ENCODE results near the gene MYO3B.
A peak's percentile ranks its signal among the peaks of the same experiment; 100 is the strongest.

The MYO3B gene

GRCh38 chr2:170161516-170162270, 16.3 kb upstream of the MYO3B start:
- no peak for DNase-seq

DNA sequence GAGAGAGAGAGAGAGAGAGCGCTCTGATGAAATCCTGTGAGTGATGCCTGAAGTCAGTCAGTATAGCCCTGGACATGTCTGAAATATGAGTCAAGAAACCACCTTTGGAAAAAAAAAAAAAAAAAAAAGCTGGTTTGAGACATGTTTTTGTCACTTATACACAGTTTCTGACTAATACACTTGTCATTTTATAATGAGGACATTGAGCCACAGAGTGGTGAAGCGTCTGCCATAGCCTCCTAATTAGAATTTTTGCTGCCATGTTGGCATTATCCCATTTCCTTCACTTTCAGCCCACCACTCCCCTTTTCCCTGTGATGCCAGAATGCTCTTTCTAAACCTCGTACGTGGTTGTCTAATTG, 15.7 kb upstream of the MYO3B start:
- DNase-seq: no peak

DNA sequence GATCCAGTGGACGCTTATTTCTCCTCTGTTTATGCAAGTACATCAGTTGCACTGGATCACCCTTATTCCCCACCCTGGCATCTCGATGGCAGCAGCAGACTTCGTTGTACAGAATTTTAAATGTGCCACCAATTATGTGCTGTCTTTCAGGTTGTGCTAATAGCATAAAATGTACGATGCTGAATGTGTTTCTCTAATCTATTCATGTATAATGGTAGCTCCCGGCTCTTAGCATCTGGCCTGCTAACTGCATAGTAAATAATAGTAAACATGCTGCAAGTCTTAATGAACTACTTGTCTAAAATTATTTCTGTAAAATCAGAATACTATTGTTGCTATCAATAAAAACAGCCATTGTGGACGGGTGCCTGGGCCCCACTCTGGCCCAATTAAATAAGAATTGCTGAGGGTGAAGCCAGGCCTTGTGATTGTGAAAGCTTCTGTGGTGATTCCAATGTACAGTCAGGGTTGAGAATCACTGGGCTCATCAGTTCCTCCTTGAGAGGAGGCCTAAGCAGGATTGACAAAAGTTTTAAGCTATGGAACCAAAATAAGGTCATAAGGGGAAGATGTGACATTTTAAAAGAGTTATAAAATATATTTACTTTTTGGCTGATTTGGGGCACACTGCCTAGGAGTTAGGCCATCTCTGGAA, 14.4 kb upstream of the MYO3B start:
- DNase-seq: no peak

GRCh38 chr2:170165129-170165528, 12.8 kb upstream of the MYO3B start:
- no peak for DNase-seq

DNA sequence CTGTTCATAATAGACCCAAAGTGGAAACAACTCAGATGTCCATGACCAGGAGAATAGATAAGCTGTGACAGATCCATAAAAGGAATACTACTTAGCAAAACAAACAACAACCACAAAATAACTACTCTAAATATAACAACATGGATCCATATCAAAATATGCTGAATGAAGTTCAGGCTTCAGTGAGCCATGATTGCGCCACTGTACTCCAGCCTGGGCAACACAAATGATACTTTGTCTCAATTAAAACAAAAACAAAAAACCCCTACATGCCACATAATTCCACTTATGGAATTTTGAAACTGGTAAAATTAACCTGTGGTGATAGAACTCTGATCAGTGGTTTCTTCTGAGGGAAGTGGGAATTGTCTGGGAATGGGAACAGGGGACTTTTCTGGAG, 11.2 kb upstream of the MYO3B start:
- no peak for DNase-seq

DNA sequence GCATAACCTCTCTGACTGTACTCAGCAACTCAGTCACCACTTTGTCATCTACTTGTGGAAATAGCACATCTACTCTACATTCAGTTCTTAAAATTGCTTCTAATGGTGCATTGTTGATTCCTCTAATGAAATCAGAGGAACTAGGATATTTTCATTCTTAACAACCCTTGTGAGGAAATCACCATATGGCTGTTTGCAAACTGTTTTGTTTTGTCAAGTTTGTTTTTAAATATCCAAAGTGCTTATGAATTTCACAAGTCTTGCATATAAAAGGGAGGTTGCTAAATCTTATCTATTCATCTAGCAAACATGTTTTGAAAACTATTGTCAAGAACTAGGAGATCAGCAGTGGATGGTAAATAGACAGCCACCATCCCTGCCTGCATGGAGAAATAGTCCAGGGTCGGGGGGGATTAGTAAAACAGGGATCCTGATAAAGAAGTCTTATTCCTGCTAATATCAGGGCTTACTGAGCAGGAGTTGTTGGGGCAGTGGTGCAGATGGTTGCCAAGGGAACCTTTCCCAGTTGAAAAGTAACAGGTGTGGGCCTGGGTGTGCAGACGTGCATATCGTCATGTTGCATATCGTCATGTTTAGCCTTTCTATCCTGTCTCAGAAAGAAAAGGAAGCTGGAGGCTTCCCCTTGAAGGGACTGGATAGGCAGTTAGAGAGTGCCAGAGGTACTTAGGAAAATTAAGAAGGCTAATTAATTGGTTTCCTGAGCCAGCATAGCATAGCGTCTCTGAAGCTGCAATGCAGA, 7.5 kb upstream of the MYO3B start:
- DNase-seq: peak; percentile 83

DNA sequence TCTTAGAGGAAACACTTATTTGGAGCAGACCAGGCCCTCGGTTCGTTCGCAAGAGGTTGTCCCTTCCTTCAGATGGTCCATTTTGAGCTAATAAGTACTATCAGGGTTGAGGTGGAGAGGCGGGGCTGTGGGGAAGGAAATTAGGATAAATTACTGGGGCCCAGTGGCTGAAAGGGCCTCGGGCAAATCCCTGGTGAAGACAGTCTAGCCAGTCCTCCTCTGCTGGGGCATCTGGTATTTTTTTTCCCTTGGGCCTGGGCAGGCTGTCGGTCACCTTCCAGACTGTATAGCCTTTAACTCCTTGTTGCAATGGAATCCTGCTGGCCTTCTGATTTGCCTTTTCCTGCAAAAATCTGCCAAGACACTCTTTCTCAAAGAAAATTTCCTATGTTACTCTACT, 1.7 kb upstream of the MYO3B start:
- DNase-seq: no peak

- no peak for DNase-seq
Measured at GRCh38 chr2:170180031-170180566, 2.2 kb downstream of the MYO3B start.

DNA sequence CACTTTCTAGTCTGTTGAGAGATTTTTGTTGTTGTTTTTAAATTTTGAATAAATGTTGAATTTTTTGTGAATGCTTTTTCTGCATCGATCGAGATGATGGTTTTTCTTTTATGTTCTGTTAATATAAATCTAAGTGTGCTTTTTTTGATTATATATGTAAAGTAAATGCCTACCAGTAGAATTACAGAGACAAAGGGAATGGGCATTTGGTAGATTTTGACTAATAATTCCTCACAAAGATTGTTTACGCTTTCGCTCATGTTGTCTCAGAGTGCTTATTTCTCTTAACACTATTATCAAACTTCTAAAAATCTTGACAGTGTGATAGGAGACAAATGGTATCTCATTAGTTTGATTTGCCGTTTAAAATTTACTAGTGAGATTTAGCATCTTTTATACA, 3.7 kb downstream of the MYO3B start:
- DNase-seq: no peak

GRCh38 chr2:170185319-170185718, 7.4 kb downstream of the MYO3B start:
- DNase-seq: no peak

GRCh38 chr2:170189757-170190156, 11.8 kb downstream of the MYO3B start:
- no peak for DNase-seq

- DNase-seq: no peak
Measured at GRCh38 chr2:170190172-170190571, 12.2 kb downstream of the MYO3B start.

- DNase-seq: no peak
Measured at GRCh38 chr2:170191166-170191866, 13.4 kb downstream of the MYO3B start.

DNA sequence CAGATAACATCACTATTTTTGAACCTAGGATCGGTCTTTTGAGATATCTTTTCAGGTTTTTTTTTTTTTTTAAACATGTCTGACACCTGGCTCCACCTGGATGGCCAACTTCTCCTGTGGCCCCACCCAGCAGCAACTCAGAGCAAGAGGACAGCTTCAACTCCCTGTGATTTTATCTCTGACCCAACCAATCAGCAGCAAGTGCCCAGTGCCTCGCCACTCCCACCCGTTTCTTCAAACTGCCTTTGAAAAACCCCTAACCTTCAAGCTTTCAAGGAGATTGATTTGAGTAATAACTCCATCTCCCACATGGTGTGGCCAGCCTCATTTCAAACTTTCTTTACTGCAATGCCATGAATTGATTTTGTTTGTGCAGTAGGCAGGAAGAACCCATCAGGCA, 19.0 kb downstream of the MYO3B start:
- DNase-seq: no peak

DNA sequence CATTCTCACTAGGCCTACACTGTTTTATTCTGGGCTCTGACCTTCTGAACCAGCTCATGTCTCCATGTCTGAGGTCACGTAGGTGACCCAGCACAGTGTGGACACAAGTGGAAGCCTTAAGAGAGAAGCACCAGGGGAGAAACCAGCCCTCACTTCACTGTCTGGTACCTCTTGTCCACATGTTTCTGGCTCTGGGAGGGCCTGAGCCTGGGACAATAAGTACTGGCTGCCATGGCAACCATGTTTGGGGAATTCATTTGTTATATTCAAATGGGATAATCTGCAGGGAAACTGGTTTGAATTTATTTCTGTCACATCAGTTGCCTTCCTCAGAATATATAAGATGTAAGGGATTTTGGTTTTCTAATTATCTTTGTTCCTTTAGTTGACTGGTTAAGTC, 23.3 kb downstream of the MYO3B start:
- DNase-seq: no peak

GRCh38 chr2:170201734-170202393, 23.9 kb downstream of the MYO3B start:
- no peak for DNase-seq

- DNase-seq: no peak
Measured at GRCh38 chr2:170202437-170202836, 24.5 kb downstream of the MYO3B start.

GRCh38 chr2:170204298-170204951, 26.5 kb downstream of the MYO3B start:
- DNase-seq: no peak

DNA sequence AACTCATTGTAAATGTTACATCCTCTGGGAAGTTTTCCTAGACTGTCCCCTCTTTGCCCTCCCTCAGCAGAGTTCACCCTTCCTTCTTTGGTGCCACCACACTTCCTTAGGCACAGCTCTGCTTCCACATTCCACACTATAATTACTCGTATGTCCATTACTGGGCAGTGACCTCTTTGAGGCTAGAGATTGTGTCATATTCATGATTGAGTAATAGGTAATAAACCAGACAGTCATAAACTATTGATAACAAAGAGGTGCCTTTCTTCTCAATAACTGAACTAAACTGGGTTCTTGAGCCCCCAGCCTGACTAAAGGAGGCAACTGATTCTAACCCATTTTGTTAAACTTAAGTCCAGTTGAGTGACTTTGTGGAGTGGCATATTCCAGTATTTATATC, 28.3 kb downstream of the MYO3B start:
- DNase-seq: no peak

GRCh38 chr2:170206805-170207407, 29.0 kb downstream of the MYO3B start:
- DNase-seq: no peak

- no peak for DNase-seq
Measured at GRCh38 chr2:170207901-170208300, 30.0 kb downstream of the MYO3B start.

DNA sequence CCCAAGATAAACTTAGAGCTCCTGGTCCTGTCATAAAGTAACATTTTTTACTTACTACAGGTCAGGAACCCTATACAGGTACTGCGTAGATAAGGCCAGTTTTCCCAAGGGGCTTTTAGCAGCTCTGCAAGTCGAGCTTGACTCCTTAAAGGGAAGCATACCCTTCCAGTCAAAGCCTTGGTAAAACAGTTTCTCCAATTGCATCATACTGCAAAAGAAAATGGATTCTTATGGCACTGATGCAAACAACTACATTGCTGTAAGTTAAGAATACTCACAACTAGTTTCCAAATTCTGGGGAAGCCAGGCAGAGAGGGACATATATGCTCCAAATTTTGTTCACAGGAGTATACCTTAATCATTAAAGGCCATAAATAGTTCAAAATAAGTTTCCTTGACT, 31.0 kb downstream of the MYO3B start:
- DNase-seq: no peak
